ENCODE results near the gene TLR1. TPM values are rescaled to one million over a fixed set of nuclear protein-coding genes. Genes with fewer than 3 reads are reported as not detected.

Gene TLR1
- total and polyA plus RNA-seq, 12 donors, result 2.5 to 60.0 (median 14.8) TPM

DNA sequence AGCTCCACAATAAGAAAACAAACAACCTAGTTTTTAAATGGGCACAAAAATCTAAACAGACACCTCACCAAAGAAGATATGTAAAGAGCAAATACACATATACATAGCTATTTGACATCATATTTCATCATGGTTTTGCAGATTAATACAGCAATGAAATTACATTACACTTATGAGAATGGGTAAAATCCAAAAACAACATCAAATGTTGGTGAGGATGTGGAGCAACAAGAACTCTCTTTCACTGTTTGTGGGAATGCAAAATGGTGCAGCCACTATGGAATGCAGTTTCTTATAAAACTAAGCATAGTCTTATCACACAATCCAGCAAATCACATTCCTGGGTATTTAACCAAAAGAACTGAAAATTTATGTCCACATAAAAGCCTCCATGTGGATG lies 27.1 kb upstream of the TLR1 start:
- H3K4me1 ChIP-seq (replicated peaks in 1 of 2), result peaks cover 0 to 4% of the 10 kb centered on the region in 2 donors
- intact Hi-C loops (cut with DNase I), result no loop called here
- H3K36me3 ChIP-seq (replicated peaks in 1 of 2), result no peaks in the 10 kb centered on the region
- DNase-seq, result no peak
- H3K27ac ChIP-seq, result no peak overlapping the region
- H3K9me3 ChIP-seq (replicated peaks in 1 of 3), result peaks cover 0 to 3% (median 0%) of the 10 kb centered on the region in 3 donors
- H3K27me3 ChIP-seq, result no peaks in the 10 kb centered on the region
- no peak for TF ChIP-seq POLR2A (IDR thresholded peaks at IDR 0.05)
- TF ChIP-seq, protein P1, sequence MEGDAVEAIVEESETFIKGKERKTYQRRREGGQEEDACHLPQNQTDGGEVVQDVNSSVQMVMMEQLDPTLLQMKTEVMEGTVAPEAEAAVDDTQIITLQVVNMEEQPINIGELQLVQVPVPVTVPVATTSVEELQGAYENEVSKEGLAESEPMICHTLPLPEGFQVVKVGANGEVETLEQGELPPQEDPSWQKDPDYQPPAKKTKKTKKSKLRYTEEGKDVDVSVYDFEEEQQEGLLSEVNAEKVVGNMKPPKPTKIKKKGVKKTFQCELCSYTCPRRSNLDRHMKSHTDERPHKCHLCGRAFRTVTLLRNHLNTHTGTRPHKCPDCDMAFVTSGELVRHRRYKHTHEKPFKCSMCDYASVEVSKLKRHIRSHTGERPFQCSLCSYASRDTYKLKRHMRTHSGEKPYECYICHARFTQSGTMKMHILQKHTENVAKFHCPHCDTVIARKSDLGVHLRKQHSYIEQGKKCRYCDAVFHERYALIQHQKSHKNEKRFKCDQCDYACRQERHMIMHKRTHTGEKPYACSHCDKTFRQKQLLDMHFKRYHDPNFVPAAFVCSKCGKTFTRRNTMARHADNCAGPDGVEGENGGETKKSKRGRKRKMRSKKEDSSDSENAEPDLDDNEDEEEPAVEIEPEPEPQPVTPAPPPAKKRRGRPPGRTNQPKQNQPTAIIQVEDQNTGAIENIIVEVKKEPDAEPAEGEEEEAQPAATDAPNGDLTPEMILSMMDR (IDR thresholded peaks at IDR 0.05), result no peak
- H3K4me3 ChIP-seq, result no peak overlapping the region

GRCh38 chr4:38829237-38829636 lies 24.6 kb upstream of the TLR1 start:
- Histone ChIP-seq H3K9me3 (replicated peaks in 1 of 3) (no peaks in the 10 kb centered on the region), H3K27me3 (no peaks in the 10 kb centered on the region), H3K27ac (no peak overlapping the region), H3K4me1 (replicated peaks in 1 of 2) (peaks cover 0 to 4% of the 10 kb centered on the region in 2 donors), H3K4me3 (no peak overlapping the region), H3K36me3 (replicated peaks in 1 of 2) (no peaks in the 10 kb centered on the region)
- WGBS, 4 donors, result 90 to 97% (median 96%) methylated on average over 5 of the region's 5 CpGs
- DNase-seq, result no peak
- no peak for TF ChIP-seq POLR2A (IDR thresholded peaks at IDR 0.05)
- intact Hi-C loops (cut with DNase I), result no loop called here

DNA sequence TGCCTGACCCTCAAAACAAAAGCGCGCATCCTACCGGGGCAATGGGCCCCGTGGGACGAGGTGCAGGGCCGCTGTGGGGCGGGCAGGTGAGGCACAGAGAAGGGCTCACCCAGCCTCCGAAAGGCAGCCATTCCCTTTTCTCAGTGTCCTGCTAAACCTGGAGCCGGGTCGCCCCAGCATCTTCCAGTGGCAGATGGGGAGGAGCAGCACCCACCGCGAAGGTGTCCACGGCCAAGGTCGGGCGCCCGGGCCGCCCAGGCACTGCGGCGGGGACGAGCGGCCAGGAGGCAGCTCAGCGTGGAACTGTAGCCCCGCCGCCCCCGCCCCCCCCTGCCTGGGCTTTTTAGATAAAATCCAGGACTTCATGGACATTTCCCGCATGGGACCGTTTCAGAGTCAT lies 19.2 kb upstream of the TLR1 start:
- 90 to 96% (median 92%) methylated on average over 15 to 27 of the region's 27 CpGs for WGBS, 4 donors
- no peaks in the 10 kb centered on the region for H3K36me3 ChIP-seq (replicated peaks in 1 of 2)

DNA sequence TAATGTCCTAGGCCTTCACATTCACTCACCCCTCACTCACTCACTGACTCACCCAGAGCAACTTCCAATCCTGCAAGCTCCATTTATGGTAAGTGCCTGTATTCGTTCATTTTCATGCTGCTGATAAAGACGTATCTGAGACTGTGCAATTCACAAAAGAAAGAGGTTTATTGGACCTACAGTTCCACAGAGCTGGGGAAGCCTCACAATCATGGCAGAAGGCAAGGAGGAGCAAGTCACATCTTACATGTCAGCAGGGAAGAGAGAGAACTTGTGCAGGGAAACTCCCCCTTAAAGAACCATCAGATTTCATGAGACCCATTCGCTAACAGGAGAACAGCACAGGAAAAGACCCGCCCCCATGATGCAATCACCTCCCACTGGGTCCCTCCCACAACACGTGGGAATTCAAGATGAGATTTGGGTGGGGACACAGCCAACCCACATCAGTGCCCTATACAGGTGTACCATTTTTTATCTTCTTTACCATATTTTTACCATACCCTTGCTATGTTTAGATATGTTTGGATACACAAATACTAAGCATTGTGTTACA lies 18.2 kb upstream of the TLR1 start:
- no peaks in the 10 kb centered on the region for H3K36me3 ChIP-seq (replicated peaks in 1 of 2)
- TF ChIP-seq, protein P1 (IDR thresholded peaks at IDR 0.05), result no peak
- no peak for TF ChIP-seq POLR2A (IDR thresholded peaks at IDR 0.05)
- H3K27me3 ChIP-seq, result no peaks in the 10 kb centered on the region
- WGBS, 4 donors, result 83 to 89% (median 88%) methylated on average over 5 of the region's 5 CpGs
- no peaks in the 10 kb centered on the region for H3K4me1 ChIP-seq (replicated peaks in 1 of 2)
- no peak for DNase-seq
- H3K9me3 ChIP-seq (replicated peaks in 1 of 3), result no peaks in the 10 kb centered on the region
- H3K27ac ChIP-seq, result no peak overlapping the region
- H3K4me3 ChIP-seq, result no peak overlapping the region
- intact Hi-C loops (cut with DNase I), result no loop called here

More for the DNA sequence above, 19.2 kb upstream of the TLR1 start:
- no peaks in the 10 kb centered on the region for H3K27me3 ChIP-seq
- H3K4me1 ChIP-seq (replicated peaks in 1 of 2), result no peaks in the 10 kb centered on the region
- H3K27ac ChIP-seq, result no peak overlapping the region
- no peak for TF ChIP-seq POLR2A (IDR thresholded peaks at IDR 0.05)
- TF ChIP-seq, protein P1 (IDR thresholded peaks at IDR 0.05), result no peak
- H3K9me3 ChIP-seq (replicated peaks in 1 of 3), result no peaks in the 10 kb centered on the region
- H3K4me3 ChIP-seq, result no peak overlapping the region
- no peak for DNase-seq
- intact Hi-C loops (cut with DNase I), result no loop called here

DNA sequence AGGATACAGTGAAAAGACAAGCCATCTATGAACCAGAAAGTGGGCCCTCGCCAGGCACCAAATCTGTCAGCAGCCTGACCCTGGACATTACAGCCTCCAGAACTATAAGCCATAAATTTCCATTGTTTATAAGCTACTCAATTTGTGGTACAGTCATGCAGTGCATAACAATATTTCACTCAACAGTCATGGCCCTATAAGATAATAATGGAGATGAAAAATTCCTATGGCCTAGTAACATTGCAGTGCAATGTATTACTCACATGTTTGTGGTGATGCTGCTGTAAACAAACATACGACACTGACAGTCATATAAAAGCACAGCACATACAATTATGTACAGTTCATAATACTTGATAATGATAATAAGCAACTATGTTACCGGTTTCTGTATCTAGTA lies 17.1 kb upstream of the TLR1 start:
- H3K36me3 ChIP-seq (replicated peaks in 1 of 2), result no peaks in the 10 kb centered on the region
- TF ChIP-seq, protein P1 (IDR thresholded peaks at IDR 0.05), result no peak
- H3K4me3 ChIP-seq, result no peak overlapping the region
- no peaks in the 10 kb centered on the region for H3K4me1 ChIP-seq (replicated peaks in 1 of 2)
- H3K27ac ChIP-seq, result no peak overlapping the region
- WGBS, 4 donors, result 95 to 98% (median 97%) methylated on average over 3 of the region's 3 CpGs
- intact Hi-C loops (cut with DNase I), result no loop called here
- no peak for DNase-seq
- no peaks in the 10 kb centered on the region for H3K27me3 ChIP-seq
- no peaks in the 10 kb centered on the region for H3K9me3 ChIP-seq (replicated peaks in 1 of 3)
